Measurements from ENCODE around the gene DRD4.
"Not testable (repeated sequence)": the region's sequence is repeated elsewhere in the genome, so short reads cannot be mapped to it uniquely, and the experiment has no call there.

The DRD4 gene

GRCh38 chr11:653837-654236, 16.8 kb downstream of the DRD4 start:
- Histone ChIP-seq H3K36me3 (ENCODE audit: insufficient read depth, low read length) (peaks cover 36% of the 10 kb centered on the region), H3K9me3 (ENCODE audit: low read depth, low read length) (no peaks in the 10 kb centered on the region), H3K27ac (no peak overlapping the region), H3K9ac (ENCODE audit: insufficient read length) (no peak overlapping the region), H3K4me3 (no peak overlapping the region)
- no peak for TF ChIP-seq POLR2AphosphoS5 (IDR thresholded peaks at IDR 0.05; ENCODE audit: borderline replicate concordance, low read depth, low read length)
- no peak for TF ChIP-seq FOXP2 (optimal IDR thresholded peaks at IDR 0.05; ENCODE audit: control extremely low read depth, extremely low read length, insufficient read depth)
- TF ChIP-seq EZH2 (IDR thresholded peaks at IDR 0.05): no peak
- no peak for DNase-seq (ENCODE audit: low read depth, low spot score)

- H3K9me3 ChIP-seq (ENCODE audit: low read depth, low read length); H3K27ac ChIP-seq; H3K4me3 ChIP-seq; DNase-seq (ENCODE audit: low read depth, low spot score); H3K9ac ChIP-seq (ENCODE audit: insufficient read length): not testable (repeated sequence)
- H3K36me3 ChIP-seq (ENCODE audit: insufficient read depth, low read length): peaks cover 40% of the 10 kb centered on the region
These were observed 17.4 kb downstream of the DRD4 start for GRCh38 chr11:654444-654843.

GRCh38 chr11:655036-655726, 18.1 kb downstream of the DRD4 start:
- Histone ChIP-seq H3K27ac (no peak overlapping the region), H3K4me3 (no peak overlapping the region), H3K9me3 (ENCODE audit: low read depth, low read length) (no peaks in the 10 kb centered on the region), H3K36me3 (ENCODE audit: insufficient read depth, low read length) (peaks cover 41% of the 10 kb centered on the region), H3K9ac (ENCODE audit: insufficient read length) (no peak overlapping the region)
- TF ChIP-seq POLR2AphosphoS5 (IDR thresholded peaks at IDR 0.05; ENCODE audit: borderline replicate concordance, low read depth, low read length) (no peak), EZH2 (IDR thresholded peaks at IDR 0.05) (no peak), FOXP2 (optimal IDR thresholded peaks at IDR 0.05; ENCODE audit: control extremely low read depth, extremely low read length, insufficient read depth) (no peak)
- DNase-seq (ENCODE audit: low read depth, low spot score): no peak

GRCh38 chr11:656426-656825, 19.4 kb downstream of the DRD4 start:
- Histone ChIP-seq H3K9me3 (ENCODE audit: low read depth, low read length) (no peaks in the 10 kb centered on the region), H3K4me3 (no peak overlapping the region), H3K9ac (ENCODE audit: insufficient read length) (no peak overlapping the region), H3K36me3 (ENCODE audit: insufficient read depth, low read length) (peaks cover 43% of the 10 kb centered on the region), H3K27ac (no peak overlapping the region)
- no peak for DNase-seq (ENCODE audit: low read depth, low spot score)
- TF ChIP-seq EZH2 (IDR thresholded peaks at IDR 0.05) (no peak), POLR2AphosphoS5 (IDR thresholded peaks at IDR 0.05; ENCODE audit: borderline replicate concordance, low read depth, low read length) (no peak), FOXP2 (optimal IDR thresholded peaks at IDR 0.05; ENCODE audit: control extremely low read depth, extremely low read length, insufficient read depth) (no peak)

GRCh38 chr11:656866-657265, 19.8 kb downstream of the DRD4 start:
- TF ChIP-seq EZH2 (IDR thresholded peaks at IDR 0.05) (no peak), POLR2AphosphoS5 (IDR thresholded peaks at IDR 0.05; ENCODE audit: borderline replicate concordance, low read depth, low read length) (no peak), FOXP2 (optimal IDR thresholded peaks at IDR 0.05; ENCODE audit: control extremely low read depth, extremely low read length, insufficient read depth) (no peak)
- Histone ChIP-seq H3K4me3 (no peak overlapping the region), H3K9me3 (ENCODE audit: low read depth, low read length) (no peaks in the 10 kb centered on the region), H3K36me3 (ENCODE audit: insufficient read depth, low read length) (peaks cover 39% of the 10 kb centered on the region), H3K9ac (ENCODE audit: insufficient read length) (no peak overlapping the region), H3K27ac (no peak overlapping the region)
- no peak for DNase-seq (ENCODE audit: low read depth, low spot score)

DNA sequence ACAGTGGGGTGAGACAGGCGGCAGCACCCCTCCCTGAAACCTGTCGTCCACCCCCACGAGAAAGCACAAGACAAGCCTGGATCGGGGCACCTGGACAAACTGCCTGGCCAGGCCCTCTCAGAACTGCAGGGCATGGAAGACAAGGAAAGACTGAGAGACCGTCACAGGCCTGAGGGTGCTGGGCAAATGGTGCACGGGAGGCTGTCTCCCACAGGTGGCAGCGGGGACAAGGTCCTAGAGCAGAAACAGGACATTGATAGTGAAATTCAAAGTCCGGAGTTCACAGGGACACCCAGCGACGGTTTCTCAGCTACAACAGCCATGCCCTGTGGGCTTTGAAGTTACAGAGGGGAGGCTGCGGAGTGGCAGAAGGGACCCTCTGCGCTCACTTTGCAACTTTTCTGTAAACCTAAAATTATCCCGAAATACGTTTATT, 20.6 kb downstream of the DRD4 start:
- no peak for DNase-seq (ENCODE audit: low read depth, low spot score)
- no peaks in the 10 kb centered on the region for H3K9me3 ChIP-seq (ENCODE audit: low read depth, low read length)
- H3K36me3 ChIP-seq (ENCODE audit: insufficient read depth, low read length): peaks cover 36% of the 10 kb centered on the region; the same call in 1 of the 2 replicates
- H3K27ac ChIP-seq: no peak overlapping the region
- TF ChIP-seq FOXP2 (optimal IDR thresholded peaks at IDR 0.05; ENCODE audit: control extremely low read depth, extremely low read length, insufficient read depth) (no peak), EZH2 (IDR thresholded peaks at IDR 0.05) (no peak), POLR2AphosphoS5 (IDR thresholded peaks at IDR 0.05; ENCODE audit: borderline replicate concordance, low read depth, low read length) (no peak)
- no peak overlapping the region for H3K9ac ChIP-seq (ENCODE audit: insufficient read length)
- no peak overlapping the region for H3K4me3 ChIP-seq

GRCh38 chr11:659532-660085, 22.5 kb downstream of the DRD4 start:
- TF ChIP-seq FOXP2 (optimal IDR thresholded peaks at IDR 0.05; ENCODE audit: control extremely low read depth, extremely low read length, insufficient read depth) (no peak), EZH2 (IDR thresholded peaks at IDR 0.05) (no peak), POLR2AphosphoS5 (IDR thresholded peaks at IDR 0.05; ENCODE audit: borderline replicate concordance, low read depth, low read length) (no peak)
- Histone ChIP-seq H3K27ac (no peak overlapping the region), H3K9me3 (ENCODE audit: low read depth, low read length) (no peaks in the 10 kb centered on the region), H3K9ac (ENCODE audit: insufficient read length) (no peak overlapping the region), H3K4me3 (no peak overlapping the region), H3K36me3 (ENCODE audit: insufficient read depth, low read length) (peaks cover 38% of the 10 kb centered on the region)
- DNase-seq (ENCODE audit: low read depth, low spot score): no peak

GRCh38 chr11:660281-660680, 23.2 kb downstream of the DRD4 start:
- Histone ChIP-seq H3K27ac (no peak overlapping the region), H3K36me3 (ENCODE audit: insufficient read depth, low read length) (peaks cover 38% of the 10 kb centered on the region), H3K9ac (ENCODE audit: insufficient read length) (no peak overlapping the region), H3K4me3 (no peak overlapping the region), H3K9me3 (ENCODE audit: low read depth, low read length) (no peaks in the 10 kb centered on the region)
- TF ChIP-seq POLR2AphosphoS5 (IDR thresholded peaks at IDR 0.05; ENCODE audit: borderline replicate concordance, low read depth, low read length) (no peak), FOXP2 (optimal IDR thresholded peaks at IDR 0.05; ENCODE audit: control extremely low read depth, extremely low read length, insufficient read depth) (no peak)
- no peak for DNase-seq (ENCODE audit: low read depth, low spot score)
